HepG2 (cell line): ENCODE data around the gene BMPR2. TPM values are rescaled to one million over a fixed set of nuclear protein-coding genes. Genes with fewer than 3 reads are reported as not detected.

ENCODE experiments used
- ATAC-seq: fragments of 200-7000 bp; cut with Tn5 transposase; 3 replicates; pipeline ENCODE4 v1.9.1; 2020; ENCODE audit warnings: mild to moderate bottlenecking, moderate library complexity
- BruUV-seq: library from RNA; stranded (reverse); fragments of 400-500 nt; replicated peaks from 2 replicates; lab custom pipeline; 2021; lab: Mats Ljungman, UMichigan
- CTCF ChIA-PET: fragments of 300-600 bp; formaldehyde crosslinking; extraction: SDS; loops from one replicate; lab custom pipeline; 2021; ENCODE audit warnings: low total read pairs, inconsistent platforms, low intra/inter-chr PET ratio; lab: Yijun Ruan, JAX
- POLR2A ChIA-PET: fragments of 350-600 bp; sonication (Branson Sonifier 250); formaldehyde crosslinking; loops from one replicate; lab custom pipeline; 2020; ENCODE audit warnings: antibody characterized with exemption, inconsistent platforms; lab: Yijun Ruan, JAX
- DNase-seq: peaks from one replicate; pipeline ENCODE4 v3.0.0-alpha.2; 2015; ENCODE audit warnings: low spot score
- FAIRE-seq: peaks from 3 replicates; lab custom pipeline; 2011; peaks lifted over from hg19 to GRCh38; lab: Jason Lieb, UNC
- H2AFZ ChIP-seq: one replicate; pipeline ENCODE4 v1.6.1; 2011; ENCODE audit warnings: low read length, inconsistent platforms
- H3K27ac ChIP-seq: fragments of 300-600 bp; 3 replicates; pipeline ENCODE4 v1.8.0; 2011; ENCODE audit warnings: mixed run types, mild to moderate bottlenecking, mixed read lengths, low read length, inconsistent platforms; ENCODE audit not compliant: insufficient read depth; ENCODE audit errors: extremely low read length
- H3K27me3 ChIP-seq, 2 experiments: fragments of 200-600 bp in 1 of 2; 2 replicates in 1 of 2; 3 replicates in 1 of 2; pipeline versions ENCODE4 v1.6.0 to v1.8.0; 2011; ENCODE audit warnings: low read length in 2 of 2, mild to moderate bottlenecking in 2 of 2, moderate library complexity in 2 of 2, inconsistent platforms in 1 of 2; ENCODE audit not compliant: insufficient read depth in 2 of 2, control insufficient read depth in 1 of 2
- H3K36me3 ChIP-seq, 2 experiments: fragments of 200-600 bp in 1 of 2; replicated peaks in 1 of 2; 2 replicates in 1 of 2; 3 replicates in 1 of 2; pipeline versions ENCODE4 v1.5.1 to v1.8.0; 2011; ENCODE audit warnings: low read length in 2 of 2, inconsistent platforms in 1 of 2; ENCODE audit not compliant: insufficient read depth in 2 of 2, control insufficient read depth in 1 of 2
- H3K4me1 ChIP-seq: 2 replicates; pipeline ENCODE4 v1.5.1; 2012; ENCODE audit warnings: low read length, inconsistent platforms; ENCODE audit not compliant: insufficient read depth
- H3K4me2 ChIP-seq: 2 replicates; pipeline ENCODE4 v1.6.0; 2011; ENCODE audit warnings: low read depth, low read length, inconsistent platforms
- H3K4me3 ChIP-seq, 3 experiments: fragments of 200-600 bp in 1 of 3; sonication (generic), shearing (Covaris generic) in 1 of 3; replicated peaks in 1 of 3; 2 replicates each; pipeline ENCODE4 v1.5.1; 2011 to 2016; ENCODE audit warnings: low read length in 3 of 3, inconsistent platforms in 2 of 3, low read depth in 2 of 3, mild to moderate bottlenecking in 2 of 3, control low read depth in 1 of 3, mixed read lengths in 1 of 3; ENCODE audit not compliant: insufficient read depth in 1 of 3
- H3K79me2 ChIP-seq: one replicate; pipeline ENCODE4 v1.6.1; 2011; ENCODE audit warnings: low read length, inconsistent platforms; ENCODE audit not compliant: insufficient read depth
- H3K9ac ChIP-seq: 2 replicates; pipeline ENCODE4 v1.6.0; 2011; ENCODE audit warnings: mild to moderate bottlenecking, low read depth, low read length, inconsistent platforms; ENCODE audit not compliant: insufficient read depth
- H3K9me3 ChIP-seq: 2 replicates; pipeline ENCODE4 v1.5.1; 2012; ENCODE audit warnings: mild to moderate bottlenecking, low read length
- H4K20me1 ChIP-seq: 2 replicates; pipeline ENCODE4 v1.6.0; 2011; ENCODE audit warnings: inconsistent platforms, mild to moderate bottlenecking, low read length, moderate library complexity; ENCODE audit not compliant: insufficient read depth
- GTF3A ChIP-seq: sonication (generic); formaldehyde crosslinking; conservative IDR thresholded peaks from 2 replicates; pipeline ENCODE4 v1.4.0; 2020; ENCODE audit warnings: mild to moderate bottlenecking, missing genetic modification reagents
- NR2F6 ChIP-seq, 2 experiments: IDR thresholded peaks; 2 replicates each; pipeline ENCODE4 v1.6.1; 2016; ENCODE audit warnings: antibody characterized with exemption in 1 of 2, mild to moderate bottlenecking in 1 of 2
- RBM22 ChIP-seq: fragments of 200-400 bp; formaldehyde crosslinking; optimal IDR thresholded peaks from 2 replicates; pipeline ENCODE3; 2017; ENCODE audit warnings: mild to moderate bottlenecking, low read length, moderate library complexity
- SATB2 ChIP-seq: sonication (generic); formaldehyde crosslinking; IDR thresholded peaks from 2 replicates; pipeline ENCODE4 v1.5.0; 2020; ENCODE audit warnings: missing genetic modification reagents
- SIN3A ChIP-seq: IDR thresholded peaks from 2 replicates; pipeline ENCODE4 v1.6.1; 2011; ENCODE audit warnings: low read depth, mild to moderate bottlenecking, control low read depth, low read length, borderline replicate concordance
- SMYD3 ChIP-seq: sonication (generic); formaldehyde crosslinking; IDR thresholded peaks from 2 replicates; pipeline ENCODE4 v1.8.1; 2023; ENCODE audit warnings: mild to moderate bottlenecking, missing genetic modification reagents
- ZFP36L1 ChIP-seq: sonication (generic); formaldehyde crosslinking; IDR thresholded peaks from 2 replicates; pipeline ENCODE4 v1.8.0; 2022; ENCODE audit warnings: mild to moderate bottlenecking, missing genetic modification reagents, moderate library complexity
- ZKSCAN1 ChIP-seq: fragments of 150-350 bp; IDR thresholded peaks from 2 replicates; pipeline ENCODE4 v1.6.1; 2014; ENCODE audit warnings: low read length
- ZMAT5 ChIP-seq: sonication (generic); formaldehyde crosslinking; IDR thresholded peaks from 2 replicates; pipeline ENCODE4 v1.5.0; 2020; ENCODE audit warnings: mild to moderate bottlenecking, low read depth, missing genetic modification reagents, borderline replicate concordance
- ZNF75D ChIP-seq: sonication (generic); formaldehyde crosslinking; IDR thresholded peaks from 2 replicates; pipeline ENCODE4 v1.8.1; 2023; ENCODE audit warnings: missing genetic modification reagents, mild to moderate bottlenecking, borderline replicate concordance
- WGBS: methylation state at CpG from one replicate; pipeline ENCODE4 v1.1.6; 2017; ENCODE audit warnings: low lambda C conversion rate; 5-methylcytosine and 5-hydroxymethylcytosine counted together
- in situ Hi-C: cut with HindIII; loops from 2 replicates; pipeline ENCODE4 v1.10.0; 2017; ENCODE audit warnings: low pct_unique_long_range_greater_than_20kb; ENCODE audit not compliant: extremely low pct_ligation_motif_present
- intact Hi-C: fragments of 100-400 bp; cut with micrococcal nuclease; formaldehyde crosslinking; loops from one replicate; pipeline ENCODE4 v1.10.0; 2022; ENCODE audit not compliant: unreplicated experiment
- polyA plus RNA-seq, 8 experiments: library from polyadenylated mRNA; depleted of rRNA in 3 of 8; stranded (reverse) in 7 of 8; unstranded in 1 of 8; fragments of >200 nt; fragmentation: Illumina TruSeq in 4 of 8; extraction: Trizol in 4 of 8; gene quantifications; 2 replicates each; pipeline versions ENCODE4 v1.2.1 to v1.2.3, GENCODE V29; 2011 to 2016; ENCODE audit warnings: low read depth in 4 of 8, missing spikeins in 1 of 8, mixed read lengths in 1 of 8; ENCODE audit not compliant: insufficient read depth in 1 of 8
- total RNA-seq, 5 experiments: library from RNA; depleted of rRNA; stranded (reverse); fragments of >200 nt; fragmentation: Illumina TruSeq; extraction: Trizol; gene quantifications; 2 replicates each; pipeline ENCODE4 v1.2.3, GENCODE V29; 2016; ENCODE audit warnings: low read depth in 1 of 5
- TF ChIP-seq, protein P1 (sequence below): sonication (generic); formaldehyde crosslinking; IDR thresholded peaks from 2 replicates; pipeline ENCODE4 v1.4.0; 2020; ENCODE audit warnings: mild to moderate bottlenecking, missing genetic modification reagents

The BMPR2 gene
- total and polyA plus RNA-seq, 2 of the 13 experiments (the other 11 are each of a cell fraction or from before 2014, with no cell fraction given), result 5.5 to 10.3 TPM

- TSS peak; percentile 38 for BruUV-seq
- no peak overlapping the region for H3K9ac ChIP-seq
- no peak overlapping the region for H2AFZ ChIP-seq
- H3K9me3 ChIP-seq, result no peaks in the 10 kb centered on the region
- DNase-seq (no peak), ATAC-seq (no peak), FAIRE-seq (no peak)
- in situ Hi-C loops, result no loop called here
- TF ChIP-seq NR2F6 (IDR thresholded peaks at IDR 0.05) (no peak), NR2F6 (CRISPR knock-in tag; IDR thresholded peaks at IDR 0.05) (no peak), SIN3A (no peak), ZFP36L1 (CRISPR knock-in tag) (no peak), RBM22 (no peak), GTF3A (CRISPR knock-in tag) (no peak), SMYD3 (CRISPR knock-in tag) (no peak), ZMAT5 (CRISPR knock-in tag) (no peak), ZNF75D (CRISPR knock-in tag) (no peak), SATB2 (CRISPR knock-in tag) (no peak), ZKSCAN1 (no peak)
- TF ChIP-seq, protein P1, sequence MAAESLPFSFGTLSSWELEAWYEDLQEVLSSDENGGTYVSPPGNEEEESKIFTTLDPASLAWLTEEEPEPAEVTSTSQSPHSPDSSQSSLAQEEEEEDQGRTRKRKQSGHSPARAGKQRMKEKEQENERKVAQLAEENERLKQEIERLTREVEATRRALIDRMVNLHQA, result no peak
- H3K27ac ChIP-seq, result no peak overlapping the region
- ChIA-PET CTCF (no interaction called here), POLR2A (no interaction called here)
- no peak overlapping the region for H3K4me3 ChIP-seq
- intact Hi-C loops, result no loop called here
- no peaks in the 10 kb centered on the region for H3K4me1 ChIP-seq
- no peaks in the 10 kb centered on the region for H4K20me1 ChIP-seq
- no peak overlapping the region for H3K4me2 ChIP-seq
- WGBS, result 86% methylated on average over 2 of the region's 2 CpGs
- H3K36me3 ChIP-seq, result no peaks in the 10 kb centered on the region
- no peaks in the 10 kb centered on the region for H3K27me3 ChIP-seq
- no peaks in the 10 kb centered on the region for H3K79me2 ChIP-seq
Observed at GRCh38 chr2:202442882-202443281, 66.8 kb downstream of the BMPR2 start.
